ENCODE measurements around the gene GSK3A.

The GSK3A gene

GRCh38 chr19:42281146-42281826 lies 38.9 kb upstream of the GSK3A start:
- peak; percentile 84 for DNase-seq (ENCODE audit: low spot score)

GRCh38 chr19:42280815-42281145 lies 38.4 kb upstream of the GSK3A start:
- DNase-seq (ENCODE audit: low spot score) = no peak

DNA sequence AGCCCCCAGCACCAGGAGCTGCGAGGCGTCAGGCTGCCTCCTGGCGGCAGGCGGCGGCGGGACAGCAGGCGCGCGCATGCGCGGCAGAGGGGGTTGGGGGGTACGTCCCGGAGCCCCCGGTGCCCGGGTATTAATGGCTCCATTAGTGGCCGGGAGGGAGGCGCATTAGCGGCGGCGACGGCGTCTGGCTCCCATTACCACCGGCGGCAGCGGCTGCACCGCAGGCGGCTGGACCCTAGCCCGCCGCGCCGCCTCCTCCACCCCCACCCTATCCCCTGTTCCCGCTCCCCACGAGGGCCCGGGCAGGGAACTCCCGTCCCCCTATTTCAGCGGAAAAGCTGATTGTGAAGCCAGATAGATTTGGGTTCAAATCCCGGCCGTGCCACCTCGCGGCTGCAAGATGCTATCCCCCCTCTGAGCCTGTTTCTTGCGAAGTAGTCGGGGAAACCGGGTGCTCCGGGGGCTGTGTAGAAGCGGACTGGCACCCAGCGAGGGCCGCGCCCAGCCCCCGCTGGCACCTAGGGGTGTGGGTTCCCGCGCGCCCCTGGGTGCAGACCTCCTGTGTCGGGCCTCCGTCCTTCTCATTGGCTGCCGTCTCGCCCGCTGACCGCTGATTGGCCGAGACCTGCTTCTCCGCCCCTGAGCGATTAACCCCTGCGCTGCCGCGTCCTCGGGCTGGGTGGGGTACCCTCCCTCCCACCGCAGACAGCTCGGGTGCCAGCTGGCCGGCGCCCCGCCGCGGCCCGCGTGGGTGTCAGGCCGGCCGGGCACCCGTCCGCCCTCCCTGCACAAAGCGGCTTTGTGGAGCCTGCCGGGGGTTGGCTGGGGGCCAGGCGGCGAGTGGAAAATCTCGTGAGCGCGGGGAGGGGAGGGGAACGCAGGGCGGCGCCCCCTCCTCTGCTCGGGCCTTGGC lies 37.8 kb upstream of the GSK3A start:
- peak; percentile 95 for DNase-seq (ENCODE audit: low spot score)

DNA sequence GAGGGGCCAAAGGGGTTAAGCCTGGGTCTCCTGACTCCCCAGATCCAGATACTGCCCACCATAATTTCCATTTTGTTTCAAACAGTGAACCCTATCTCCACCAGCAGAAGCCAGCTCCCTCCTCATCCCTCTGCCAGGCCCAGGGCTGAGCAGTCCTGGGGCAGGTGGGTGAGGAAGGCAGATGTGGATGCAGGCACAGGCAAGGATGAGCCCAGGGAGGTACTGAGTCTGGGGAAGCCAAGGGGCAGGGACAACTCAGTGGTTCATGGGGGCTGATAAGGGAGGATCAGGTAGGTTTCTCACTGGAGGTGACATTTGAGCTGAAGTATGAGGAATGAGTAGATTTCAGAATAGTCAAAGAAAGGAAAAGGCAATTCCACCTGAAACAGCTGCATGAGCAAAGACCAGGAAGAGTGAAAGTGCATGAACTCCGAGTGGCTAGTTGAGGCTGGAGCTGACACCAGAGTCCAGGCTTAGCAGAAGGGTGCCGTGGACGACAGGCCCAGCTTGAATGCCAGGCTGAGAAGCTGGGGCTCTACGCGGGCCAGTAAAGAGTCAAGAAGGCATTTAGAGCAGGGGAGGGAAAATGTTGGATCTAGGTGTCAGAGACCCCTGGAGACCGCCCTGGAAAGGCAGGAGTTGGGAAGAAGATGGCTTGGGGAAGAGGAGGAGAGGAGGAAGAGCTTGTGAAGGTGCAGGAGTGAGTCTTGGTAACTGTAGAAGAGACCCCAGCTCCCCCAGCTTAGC lies 36.9 kb upstream of the GSK3A start:
- DNase-seq (ENCODE audit: low spot score) = no peak

DNA sequence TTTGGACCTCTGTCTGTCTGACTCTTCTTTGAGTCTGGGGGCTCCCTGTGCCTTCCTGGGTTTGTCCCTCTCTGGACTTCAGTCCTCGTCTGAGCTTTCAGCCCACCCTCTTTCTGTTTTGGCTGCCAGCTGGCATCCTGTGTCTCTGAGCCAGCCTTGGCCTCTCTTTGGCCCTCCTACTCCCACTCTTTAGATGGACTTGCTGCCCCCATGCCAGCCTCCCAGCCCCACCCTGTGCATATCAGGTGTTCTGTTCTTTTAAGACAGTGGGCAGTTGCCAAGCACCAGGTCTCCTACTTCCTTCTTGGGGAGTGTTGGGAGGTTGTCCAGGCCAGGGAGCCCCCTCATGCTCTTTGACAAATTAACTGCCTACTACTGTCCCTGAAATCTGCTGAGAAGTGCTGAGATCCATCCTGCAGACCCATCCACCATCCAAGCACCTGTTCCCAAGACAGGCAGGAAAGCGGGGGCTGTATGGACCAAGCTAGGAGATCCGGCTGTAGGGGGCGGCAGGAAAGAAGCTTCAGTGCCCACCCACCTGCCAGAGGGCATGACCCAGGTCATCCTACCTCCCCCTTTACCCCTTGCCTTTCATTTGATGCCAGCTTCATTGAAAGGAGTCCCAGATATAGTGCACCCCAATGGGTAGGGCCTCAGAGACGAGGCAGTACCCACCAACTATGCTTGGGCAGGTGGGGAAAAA lies 36.2 kb upstream of the GSK3A start:
- DNase-seq (ENCODE audit: low spot score) = peak; percentile 21

- DNase-seq (ENCODE audit: low spot score) = no peak
Measured at GRCh38 chr19:42277821-42278451, 35.5 kb upstream of the GSK3A start.

GRCh38 chr19:42276821-42277220 lies 34.4 kb upstream of the GSK3A start:
- no peak for DNase-seq (ENCODE audit: low spot score)

DNA sequence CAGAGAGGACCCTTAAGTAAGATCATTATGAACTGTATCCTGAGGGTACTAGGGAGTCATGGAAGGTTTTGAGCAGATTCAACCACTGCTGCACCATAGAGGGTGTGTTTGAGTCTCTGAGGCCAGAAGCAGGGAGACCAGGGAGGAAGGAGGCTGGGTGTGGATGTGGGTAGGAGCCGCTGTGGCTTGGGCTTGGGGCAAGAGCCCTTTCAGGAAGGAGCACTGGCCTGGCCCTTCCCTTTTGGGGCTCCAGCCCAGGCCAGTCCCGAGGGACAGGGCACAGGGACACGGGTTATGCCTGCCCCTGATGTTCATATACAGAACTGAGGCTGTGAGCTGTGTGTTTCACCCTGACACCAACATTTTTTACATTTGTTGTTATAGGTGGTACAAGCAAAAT lies 33.9 kb upstream of the GSK3A start:
- no peak for DNase-seq (ENCODE audit: low spot score)

GRCh38 chr19:42275517-42275916 lies 33.1 kb upstream of the GSK3A start:
- DNase-seq (ENCODE audit: low spot score) = no peak

DNA sequence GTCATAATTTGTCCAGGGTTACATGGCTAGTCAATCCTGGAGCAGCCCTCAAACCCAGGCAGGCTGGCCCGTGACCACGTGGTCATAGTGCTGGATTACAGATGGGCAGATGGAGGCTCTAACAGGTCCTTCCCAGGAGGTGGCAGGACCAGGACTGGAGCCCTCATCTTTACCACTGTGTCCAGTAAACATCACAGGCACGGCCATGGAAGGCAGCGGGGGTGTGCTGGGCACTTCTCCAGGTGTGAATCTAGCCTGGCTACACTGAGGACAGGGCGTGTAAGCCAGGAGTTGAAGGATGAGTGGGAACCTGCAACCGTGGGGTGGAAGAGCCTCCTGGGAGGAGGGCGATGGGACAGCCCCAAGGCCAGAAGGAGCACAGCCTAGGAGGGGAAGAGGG lies 32.7 kb upstream of the GSK3A start:
- no peak for DNase-seq (ENCODE audit: low spot score)

DNA sequence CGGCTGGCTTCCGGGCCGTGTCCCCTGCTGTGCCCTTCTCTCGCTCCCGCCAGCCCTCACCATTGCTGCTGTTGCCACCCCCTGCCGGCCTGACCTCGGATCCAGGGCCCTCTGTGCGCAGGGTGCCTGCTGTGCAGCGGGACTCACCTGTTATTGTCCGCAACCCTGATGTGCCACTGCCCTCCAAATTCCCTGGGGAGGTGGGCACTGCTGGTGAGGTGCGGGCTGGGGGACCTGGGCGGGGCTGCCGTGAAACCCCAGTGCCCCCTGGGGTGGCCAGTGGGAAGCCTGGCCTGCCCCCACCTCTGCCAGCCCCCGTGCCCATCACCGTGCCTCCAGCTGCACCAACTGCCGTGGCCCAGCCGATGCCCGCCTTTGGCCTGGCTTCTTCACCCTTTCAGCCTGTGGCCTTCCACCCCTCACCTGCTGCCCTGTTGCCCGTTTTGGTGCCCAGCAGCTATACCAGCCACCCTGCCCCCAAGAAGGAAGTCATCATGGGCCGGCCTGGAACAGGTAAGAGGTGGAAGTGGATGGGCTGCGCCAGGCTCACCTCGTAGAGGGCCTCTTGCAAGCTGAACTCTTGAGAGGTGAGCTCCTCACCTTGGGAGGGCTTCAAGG lies 31.8 kb upstream of the GSK3A start:
- DNase-seq (ENCODE audit: low spot score) = no peak

GRCh38 chr19:42273407-42274064 lies 31.1 kb upstream of the GSK3A start:
- no peak for DNase-seq (ENCODE audit: low spot score)

DNA sequence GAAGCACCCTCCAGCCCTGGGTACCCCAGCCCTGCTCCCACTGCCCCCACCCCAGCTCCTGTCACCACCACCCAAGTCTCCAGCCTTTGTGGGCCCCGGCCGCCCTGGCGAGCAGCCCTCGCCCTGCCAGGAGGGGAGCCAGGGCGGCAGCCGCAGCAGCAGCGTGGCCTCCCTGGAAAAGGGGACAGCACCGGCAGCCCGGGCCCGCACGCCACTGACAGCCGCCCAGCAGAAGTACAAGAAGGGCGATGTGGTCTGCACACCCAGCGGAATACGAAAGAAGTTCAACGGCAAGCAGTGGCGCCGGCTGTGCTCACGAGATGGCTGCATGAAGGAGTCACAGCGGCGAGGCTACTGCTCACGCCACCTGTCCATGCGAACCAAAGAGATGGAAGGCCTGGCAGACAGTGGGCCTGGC lies 30.6 kb upstream of the GSK3A start:
- no peak for DNase-seq (ENCODE audit: low spot score)

DNA sequence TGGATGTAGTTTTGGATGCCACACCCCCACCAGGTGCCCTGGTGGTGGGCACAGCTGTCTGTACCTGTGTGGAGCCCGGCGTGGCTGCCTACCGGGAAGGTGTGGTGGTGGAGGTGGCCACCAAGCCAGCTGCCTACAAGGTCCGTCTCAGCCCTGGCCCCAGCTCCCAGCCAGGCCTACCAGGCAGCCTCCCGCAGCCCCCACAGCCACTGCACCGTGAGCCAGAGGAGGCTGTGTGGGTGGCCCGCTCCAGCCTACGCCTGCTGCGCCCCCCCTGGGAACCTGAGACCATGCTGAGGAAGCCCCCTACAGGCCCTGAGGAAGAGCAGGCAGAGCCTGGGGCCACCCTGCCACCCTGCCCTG lies 30.1 kb upstream of the GSK3A start:
- no peak for DNase-seq (ENCODE audit: low spot score)

DNA sequence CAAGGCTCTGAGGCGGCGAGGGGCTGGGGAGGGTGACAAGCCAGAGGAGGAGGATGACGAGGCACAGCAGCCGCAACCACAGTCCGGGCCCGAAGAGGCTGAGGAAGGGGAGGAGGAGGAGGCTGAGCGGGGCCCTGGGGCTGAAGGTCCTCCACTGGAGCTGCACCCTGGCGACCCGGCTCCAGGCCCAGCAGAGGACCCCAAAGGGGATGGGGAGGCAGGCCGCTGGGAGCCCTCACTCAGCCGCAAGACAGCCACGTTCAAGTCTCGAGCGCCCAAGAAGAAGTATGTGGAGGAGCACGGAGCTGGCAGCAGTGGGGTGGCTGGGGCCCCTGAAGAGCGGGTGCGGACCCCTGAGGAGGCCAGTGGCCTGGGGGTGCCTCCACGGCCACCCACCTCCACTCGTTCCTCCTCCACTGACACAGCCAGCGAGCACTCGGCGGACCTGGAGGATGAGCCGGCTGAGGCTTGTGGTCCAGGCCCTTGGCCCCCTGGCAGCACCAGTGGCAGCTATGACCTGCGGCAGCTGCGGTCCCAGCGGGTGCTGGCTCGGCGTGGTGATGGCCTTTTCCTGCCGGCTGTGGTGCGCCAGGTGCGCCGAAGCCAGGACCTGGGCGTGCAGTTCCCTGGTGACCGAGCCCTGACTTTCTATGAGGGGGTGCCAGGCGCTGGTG lies 29.6 kb upstream of the GSK3A start:
- no peak for DNase-seq (ENCODE audit: low spot score)

DNA sequence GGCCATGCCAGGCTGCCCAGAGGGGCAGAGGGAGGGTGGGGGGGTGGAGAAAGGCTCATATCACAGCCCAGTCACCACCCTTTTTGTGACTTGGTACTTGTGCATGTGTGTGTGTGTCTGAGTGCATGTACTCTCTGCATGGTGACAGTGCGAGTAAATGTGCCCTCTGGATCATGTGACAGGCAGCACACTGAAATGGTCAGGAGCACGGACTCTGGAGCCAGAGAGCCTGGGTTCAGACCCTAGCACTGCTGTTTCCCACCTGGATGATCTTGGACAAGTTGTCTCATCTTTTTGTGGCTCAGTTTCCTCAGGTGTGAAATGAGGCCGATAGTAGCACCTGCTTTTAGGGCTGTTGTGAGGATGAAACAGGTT lies 28.6 kb upstream of the GSK3A start:
- DNase-seq (ENCODE audit: low spot score) = peak; percentile 46

DNA sequence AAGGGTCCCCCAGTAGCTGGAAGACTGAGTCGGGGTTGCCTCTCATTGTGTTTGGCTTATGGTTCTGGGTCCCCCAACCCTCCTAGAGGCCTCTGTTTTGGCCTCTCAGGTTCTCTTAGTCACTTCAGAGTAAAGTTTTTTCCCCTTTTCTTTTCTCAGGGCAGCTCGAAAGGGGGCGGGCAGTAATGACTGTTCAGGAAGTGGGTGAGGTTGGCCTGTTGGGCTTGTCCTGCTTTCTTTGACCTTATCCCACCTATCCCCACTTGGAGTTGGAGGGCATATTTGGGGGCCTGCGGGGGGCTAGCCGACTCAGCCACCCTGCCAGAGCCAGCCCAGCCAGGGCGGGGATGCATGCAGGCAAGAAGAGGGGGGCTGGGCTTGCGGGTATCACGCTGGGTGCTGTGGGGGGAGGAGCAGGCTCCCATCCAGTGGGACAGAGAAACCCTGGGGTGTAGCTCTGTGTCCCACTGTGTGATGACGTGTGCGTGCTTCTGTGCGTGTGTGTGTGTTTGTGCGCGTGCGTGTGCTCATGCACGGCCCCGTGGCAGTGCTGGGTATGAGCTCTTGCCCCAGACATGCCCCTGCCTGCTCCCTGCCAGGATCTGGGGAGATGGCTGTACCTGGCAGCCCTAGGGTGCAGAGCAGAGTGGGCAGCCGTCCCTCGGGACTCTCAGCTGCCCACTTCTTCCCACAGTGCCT lies 28.1 kb upstream of the GSK3A start:
- DNase-seq (ENCODE audit: low spot score) = peak; percentile 71

GRCh38 chr19:42269478-42270345 lies 27.3 kb upstream of the GSK3A start:
- DNase-seq (ENCODE audit: low spot score) = peak; percentile 32

All from globus pallidus (tissue), 1 donor.